Measurements from ENCODE around the gene TCF3.

Gene TCF3

GRCh38 chr19:1609680-1610474 is 42.5 kb downstream of the TCF3 start:
- DNase-seq (ENCODE audit: low read depth, low spot score), result no peak

DNA sequence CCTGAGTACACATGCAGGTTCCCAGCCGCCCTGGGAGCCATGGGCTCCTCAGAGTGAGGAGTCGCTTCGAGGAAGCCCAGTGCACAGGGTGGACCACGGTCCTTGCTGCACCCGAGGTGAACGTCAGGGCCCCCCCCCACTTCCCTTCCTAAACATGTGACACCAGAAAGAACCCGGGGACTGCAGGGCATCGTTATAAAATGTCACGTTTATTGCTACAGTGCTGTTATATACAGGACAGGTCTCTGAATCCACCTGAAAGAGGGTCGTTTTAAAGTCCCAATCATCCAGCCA is 43.4 kb downstream of the TCF3 start:
- DNase-seq (ENCODE audit: low read depth, low spot score), result no peak

DNA sequence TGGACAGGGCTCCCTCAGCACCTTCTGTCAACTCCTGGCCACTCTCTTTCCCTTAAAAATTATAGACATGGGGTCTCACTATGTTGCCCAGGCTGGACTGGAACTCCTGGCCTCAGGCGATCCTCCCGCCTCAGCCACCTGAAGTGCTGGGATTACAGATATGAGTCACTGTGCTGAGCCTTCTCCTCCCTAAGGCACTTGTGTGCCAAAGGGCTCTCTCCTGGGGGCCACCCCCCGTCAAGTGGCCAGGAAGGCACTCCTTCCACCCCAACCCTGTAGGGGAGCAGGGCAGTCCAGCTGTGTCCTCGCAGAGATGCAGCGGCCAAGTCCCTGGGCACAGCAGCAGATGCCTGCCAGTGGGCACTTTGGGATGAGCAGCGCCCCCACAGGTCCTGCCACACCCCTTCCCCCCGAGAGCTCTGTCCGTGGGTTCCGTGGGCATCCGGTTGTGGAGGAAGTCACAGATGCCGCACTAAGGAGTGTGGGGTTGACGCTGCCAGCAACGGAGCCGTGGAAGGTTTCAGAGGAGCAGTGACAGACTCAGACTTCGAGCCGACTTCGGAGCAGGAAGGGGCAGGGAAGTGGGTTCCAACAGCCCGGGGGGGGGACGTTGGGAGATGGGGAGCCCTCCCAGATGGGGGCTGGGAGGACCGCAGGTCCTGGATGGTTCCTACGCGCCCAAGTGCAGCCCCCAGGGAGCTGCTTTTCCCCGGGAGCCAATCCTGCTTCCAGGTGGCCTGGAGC is 43.9 kb downstream of the TCF3 start:
- no peak for DNase-seq (ENCODE audit: low read depth, low spot score)

DNA sequence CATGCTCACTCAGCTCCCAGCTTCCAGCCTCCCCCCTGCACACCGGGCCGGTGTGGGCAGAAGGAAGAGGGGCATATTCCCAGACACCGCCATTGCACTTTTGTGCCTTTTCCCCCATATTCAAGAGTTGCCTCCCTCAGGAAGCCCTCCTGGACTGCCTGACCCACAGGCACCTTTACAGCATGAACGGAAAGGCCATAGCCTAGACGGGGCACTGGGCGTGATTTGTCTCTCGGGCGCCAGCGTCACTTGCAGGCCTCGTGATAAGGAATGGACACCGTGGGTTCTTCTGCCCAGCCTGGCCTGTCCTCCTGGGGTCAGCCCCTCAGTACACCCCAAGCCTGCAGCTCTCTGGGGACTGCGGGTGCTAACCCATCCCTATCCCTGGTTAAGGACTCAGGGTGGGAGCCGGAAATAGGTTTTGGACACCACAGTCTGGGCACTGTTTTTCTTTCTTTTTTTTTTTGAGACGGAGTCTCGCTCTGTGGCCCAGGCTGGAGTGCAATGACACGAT is 46.2 kb downstream of the TCF3 start:
- DNase-seq (ENCODE audit: low read depth, low spot score), result no peak

DNA sequence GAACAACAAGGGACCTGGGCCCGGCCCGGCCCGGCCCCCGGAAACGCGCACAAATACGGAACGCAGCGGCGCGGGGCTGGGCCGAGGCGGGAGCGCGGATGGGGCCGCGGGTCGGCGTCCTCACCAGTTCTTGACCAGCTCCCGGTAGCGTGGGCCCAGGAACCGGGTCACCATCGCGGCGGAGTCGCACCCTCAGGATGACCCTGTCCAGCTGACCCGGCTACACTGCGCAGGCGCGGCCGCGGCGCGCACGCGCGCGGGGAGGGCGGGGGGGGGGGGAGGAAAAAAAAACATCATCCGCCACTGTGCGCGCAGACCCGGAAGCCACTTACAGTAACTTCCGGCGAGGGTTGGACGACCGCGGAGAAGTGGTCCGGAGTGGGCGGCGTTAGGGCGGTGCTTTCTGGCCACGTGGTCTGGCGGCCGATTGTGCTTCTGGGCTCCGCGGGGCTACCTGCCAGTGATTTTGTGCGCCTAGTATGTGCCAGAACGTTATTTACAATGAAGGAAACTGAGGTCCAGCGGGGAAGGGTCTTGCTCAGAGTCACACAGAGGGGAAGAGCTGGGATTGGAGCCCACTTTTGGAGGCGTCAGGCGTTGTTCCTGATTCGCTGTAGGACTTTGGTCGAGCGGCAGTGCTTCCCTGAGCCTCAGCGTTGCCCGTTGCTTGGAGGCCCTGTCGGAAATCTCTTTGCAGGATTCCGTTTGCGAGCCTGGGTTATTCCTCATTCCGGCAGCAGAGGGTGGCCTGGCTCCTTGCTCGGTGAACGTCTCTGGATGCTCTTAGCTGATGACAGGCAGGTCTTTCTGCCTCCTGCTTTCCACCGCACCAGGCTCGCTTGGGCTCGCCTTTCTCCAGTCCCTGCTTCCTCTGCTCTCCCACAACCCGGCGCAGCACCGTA is 46.9 kb downstream of the TCF3 start, which contains the start of gene UQCR11:
Gene UQCR11 (minus strand): TSS at position 227 of the 902 bp plus-strand sequence. CDS start 53 bp downstream, at position 174.
- peak; percentile 83 for DNase-seq (ENCODE audit: low read depth, low spot score)

- no peak for DNase-seq (ENCODE audit: low read depth, low spot score)
These were observed 50.2 kb downstream of the TCF3 start for GRCh38 chr19:1602091-1602707.

DNA sequence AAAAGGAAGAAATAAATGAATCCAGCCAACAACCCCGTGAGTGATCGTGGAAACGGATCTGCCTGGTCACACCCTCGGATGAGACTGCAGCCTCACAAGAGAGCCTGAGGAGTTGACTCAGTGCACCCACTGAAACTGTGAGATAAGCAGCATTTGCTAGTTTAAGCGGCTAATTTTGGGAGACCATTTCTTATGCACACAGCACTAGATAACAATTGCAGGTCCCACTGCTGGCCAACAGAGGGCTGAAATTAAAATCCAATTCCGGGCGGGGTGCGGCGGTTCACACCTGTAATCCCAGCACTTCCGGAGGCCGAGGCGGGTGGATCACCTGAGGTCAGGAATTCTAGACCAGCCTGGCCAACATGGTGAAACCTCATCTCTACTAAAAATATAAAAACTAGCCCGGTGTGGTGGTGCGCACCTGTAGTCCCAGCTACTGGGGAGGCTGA is 50.8 kb downstream of the TCF3 start:
- no peak for DNase-seq (ENCODE audit: low read depth, low spot score)

DNA sequence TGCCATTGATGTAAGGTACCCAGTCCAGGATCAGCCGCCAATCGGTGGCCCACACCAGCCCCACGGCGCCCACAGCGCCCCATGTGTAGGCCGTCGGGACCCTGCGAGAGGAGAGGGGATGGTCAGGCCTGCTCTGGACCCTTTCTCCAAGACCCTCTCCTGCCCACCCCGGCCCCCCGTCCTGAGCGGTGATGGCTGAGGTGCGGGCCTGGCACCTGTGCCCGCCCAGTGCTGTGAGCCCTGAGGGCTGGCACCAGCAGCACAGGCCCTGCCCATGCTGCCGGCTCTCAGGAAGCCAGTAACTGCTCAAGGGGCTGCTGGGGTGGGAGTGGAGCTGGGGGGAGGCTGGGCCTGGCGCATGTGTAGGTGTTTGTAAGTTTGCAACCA is 53.0 kb downstream of the TCF3 start:
- no peak for DNase-seq (ENCODE audit: low read depth, low spot score)

DNA sequence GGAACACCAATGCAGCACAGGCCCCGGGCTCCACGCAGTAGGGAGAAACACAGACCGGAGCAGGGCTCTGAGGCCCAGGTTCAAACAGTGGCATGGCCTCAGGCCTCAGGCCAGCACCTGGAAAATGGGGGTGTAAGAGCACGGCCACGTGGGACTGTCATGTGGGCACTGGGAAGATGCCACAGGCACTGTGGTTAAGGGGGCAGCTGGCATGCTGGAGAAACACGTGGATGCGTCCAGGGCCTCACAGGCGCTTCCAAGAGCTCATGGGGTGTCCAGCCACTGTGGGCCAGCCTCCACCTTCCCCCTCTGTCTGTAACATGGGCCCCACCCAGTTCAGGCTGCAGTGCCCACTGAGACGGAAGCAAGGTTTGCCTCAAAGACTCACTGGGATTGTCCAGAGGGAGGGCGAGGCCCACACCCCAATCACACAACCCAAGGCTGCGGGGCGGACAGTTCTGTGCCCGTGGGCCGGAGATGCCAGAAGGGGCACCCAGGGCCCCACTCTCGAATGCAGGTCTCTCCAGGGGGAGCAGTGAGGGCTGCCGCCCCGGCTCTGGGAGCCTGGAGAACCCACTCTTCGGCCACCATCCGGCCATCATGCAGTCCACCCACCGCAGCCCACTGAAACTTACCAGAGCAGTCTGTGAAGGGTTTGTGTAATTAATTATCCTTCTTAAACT is 53.5 kb downstream of the TCF3 start:
- no peak for DNase-seq (ENCODE audit: low read depth, low spot score)

GRCh38 chr19:1593501-1593772 is 59.0 kb downstream of the TCF3 start:
- DNase-seq (ENCODE audit: low read depth, low spot score), result no peak

DNA sequence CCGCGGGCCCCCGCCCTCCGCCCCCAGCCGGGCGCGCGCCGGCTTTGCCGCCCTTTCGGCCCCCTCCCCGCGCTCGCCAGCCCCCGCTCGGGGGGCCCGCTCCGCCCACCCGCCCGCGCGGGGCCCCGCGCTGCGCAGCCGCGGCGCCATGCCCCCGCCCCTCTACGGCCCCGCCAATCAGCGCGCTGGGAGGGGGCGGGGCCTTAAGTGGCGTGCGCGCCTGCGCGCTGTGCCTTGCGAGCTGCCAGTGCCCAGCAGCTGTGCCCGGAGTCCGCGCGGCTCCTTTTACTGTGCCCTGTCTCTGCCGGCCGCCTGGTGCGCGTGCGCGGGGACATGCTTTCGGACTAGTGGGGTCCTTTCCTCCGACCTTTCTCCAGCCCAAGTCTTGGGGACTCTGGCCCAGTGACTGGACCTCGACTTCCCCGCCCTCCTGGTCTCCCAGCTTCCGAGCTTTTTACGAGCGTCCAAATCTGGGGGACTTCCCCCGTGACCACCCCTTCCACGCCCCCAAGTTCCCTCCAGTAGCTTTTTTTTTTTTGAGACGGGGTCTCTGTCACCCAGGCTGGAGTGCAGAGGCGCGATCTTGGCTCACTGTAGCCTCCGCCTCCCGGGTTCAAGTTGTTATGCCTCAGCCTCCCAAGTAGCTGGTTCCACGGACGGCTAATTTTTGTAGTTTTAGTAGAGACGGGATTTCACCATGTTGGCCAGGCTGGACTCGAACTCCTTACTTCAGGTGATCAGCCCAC is 59.5 kb downstream of the TCF3 start, which contains the start of gene MBD3:
Gene MBD3 (minus strand): TSS at position 111 of the 746 bp plus-strand sequence. CDS start 234 bp downstream, outside the sequence.
- peak; percentile 66 for DNase-seq (ENCODE audit: low read depth, low spot score)

- DNase-seq (ENCODE audit: low read depth, low spot score), result peak; percentile 62
These were observed 60.2 kb downstream of the TCF3 start for GRCh38 chr19:1592024-1592754.

- DNase-seq (ENCODE audit: low read depth, low spot score), result no peak
These were observed 60.9 kb downstream of the TCF3 start for GRCh38 chr19:1591421-1592023.

- no peak for DNase-seq (ENCODE audit: low read depth, low spot score)
These were observed 61.6 kb downstream of the TCF3 start for GRCh38 chr19:1590641-1591397.

- DNase-seq (ENCODE audit: low read depth, low spot score), result no peak
These were observed 64.5 kb downstream of the TCF3 start for GRCh38 chr19:1587872-1588271.

DNA sequence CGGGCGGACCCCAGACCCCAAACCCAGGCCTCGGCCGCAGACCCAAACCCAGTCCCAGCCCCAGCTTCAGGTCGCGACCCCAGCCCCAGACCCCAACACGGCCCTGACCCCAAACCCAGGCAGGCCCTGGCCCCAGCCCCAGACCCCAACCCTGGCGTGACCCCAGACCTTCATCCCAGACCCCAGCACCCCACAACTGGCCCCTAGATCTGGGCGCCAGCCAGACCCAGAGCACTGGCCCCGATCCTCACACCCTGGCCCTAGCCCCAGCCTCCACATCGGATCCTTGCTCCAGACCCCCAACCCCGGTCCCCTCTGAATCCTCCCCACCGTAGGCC is 67.2 kb downstream of the TCF3 start:
- DNase-seq (ENCODE audit: low read depth, low spot score), result no peak

GRCh38 chr19:1584500-1585242 is 67.7 kb downstream of the TCF3 start:
- DNase-seq (ENCODE audit: low read depth, low spot score), result no peak

GRCh38 chr19:1582201-1582600 is 70.2 kb downstream of the TCF3 start:
- no peak for DNase-seq (ENCODE audit: low read depth, low spot score)

Data from activated naive CD8-positive, alpha-beta T cell treated with anti-CD3 and anti-CD28 coated beads, Interleukin-2, amount 50 U/mL, for 16 hours (primary cell).